Neutrophil (primary cell): ENCODE results near the gene RCSD1.
A peak's percentile ranks its signal among the peaks of the same experiment; 100 is the strongest.

Source experiments
- H3K27ac ChIP-seq: fragments of 200-600 bp; sonication (generic); 2 replicates; pipeline ENCODE4 v1.5.1; 2016; ENCODE audit warnings: mild to moderate bottlenecking, moderate library complexity
- H3K27me3 ChIP-seq: fragments of 200-600 bp; sonication (generic); 2 replicates; pipeline ENCODE4 v1.6.0; 2016; ENCODE audit warnings: mild to moderate bottlenecking
- H3K36me3 ChIP-seq: fragments of 200-600 bp; sonication (generic); 2 replicates; pipeline ENCODE4 v1.5.1; 2017
- H3K4me1 ChIP-seq, 2 experiments: fragments of 200-600 bp in 1 of 2; sonication (generic) in 1 of 2; 1 replicate in 1 of 2; 2 replicates in 1 of 2; pipeline versions ENCODE4 v1.5.1 to v1.6.1; 2013 to 2016; ENCODE audit warnings: low read depth in 1 of 2, low read length in 1 of 2, mild to moderate bottlenecking in 1 of 2, moderate library complexity in 1 of 2; ENCODE audit not compliant: control insufficient read depth in 1 of 2, insufficient read depth in 1 of 2
- H3K4me3 ChIP-seq, 2 experiments: fragments of 200-600 bp in 1 of 2; sonication (generic) in 1 of 2; 1 replicate in 1 of 2; 2 replicates in 1 of 2; pipeline ENCODE4 v1.5.1; 2013 to 2016; ENCODE audit warnings: low read depth in 1 of 2, low read length in 1 of 2, mild to moderate bottlenecking in 1 of 2, moderate library complexity in 1 of 2
- H3K9me3 ChIP-seq: fragments of 200-600 bp; sonication (generic); 2 replicates; pipeline ENCODE4 v1.5.1; 2016
- CTCF ChIP-seq: fragments of 200-600 bp; sonication (generic); IDR thresholded peaks from 2 replicates; pipeline ENCODE4 v1.5.1; 2016; ENCODE audit warnings: antibody characterized with exemption

RCSD1 gene

GRCh38 chr1:167659450-167659849 is 29.4 kb downstream of the RCSD1 start:
- TF ChIP-seq CTCF: no peak
- Histone ChIP-seq H3K4me3 (no peak overlapping the region), H3K27ac (peak overlapping the region; percentile 70), H3K4me1 (peaks cover 46 to 59% of the 10 kb centered on the region in 2 experiments), H3K27me3 (no peaks in the 10 kb centered on the region), H3K9me3 (no peaks in the 10 kb centered on the region), H3K36me3 (peaks cover 43% of the 10 kb centered on the region)

GRCh38 chr1:167659881-167660280 is 29.8 kb downstream of the RCSD1 start:
- Histone ChIP-seq H3K27me3 (no peaks in the 10 kb centered on the region), H3K9me3 (no peaks in the 10 kb centered on the region), H3K27ac (peak overlapping the region; percentile 70), H3K4me1 (peaks cover 42 to 55% of the 10 kb centered on the region in 2 experiments), H3K4me3 (no peak overlapping the region), H3K36me3 (peaks cover 45% of the 10 kb centered on the region)
- no peak for TF ChIP-seq CTCF

- H3K27me3 ChIP-seq: no peaks in the 10 kb centered on the region
- peak overlapping the region; percentile 70 for H3K27ac ChIP-seq
- peaks cover 39 to 44% of the 10 kb centered on the region in 2 experiments for H3K4me1 ChIP-seq
- H3K36me3 ChIP-seq: peaks cover 40% of the 10 kb centered on the region
- no peak overlapping the region for H3K4me3 ChIP-seq
- no peaks in the 10 kb centered on the region for H3K9me3 ChIP-seq
- no peak for TF ChIP-seq CTCF
Measured at GRCh38 chr1:167661527-167662426, 31.7 kb downstream of the RCSD1 start.

- peaks cover 30 to 31% of the 10 kb centered on the region in 2 experiments for H3K4me1 ChIP-seq
- H3K27ac ChIP-seq: peak overlapping the region; percentile 47
- TF ChIP-seq CTCF: no peak
- no peaks in the 10 kb centered on the region for H3K27me3 ChIP-seq
- no peaks in the 10 kb centered on the region for H3K9me3 ChIP-seq
- peaks cover 39% of the 10 kb centered on the region for H3K36me3 ChIP-seq
- no peak overlapping the region for H3K4me3 ChIP-seq
Measured at GRCh38 chr1:167663002-167663772, 33.2 kb downstream of the RCSD1 start.

- no peaks in the 10 kb centered on the region for H3K27me3 ChIP-seq
- H3K4me1 ChIP-seq: peaks cover 29 to 34% of the 10 kb centered on the region in 2 experiments
- no peak overlapping the region for H3K27ac ChIP-seq
- H3K36me3 ChIP-seq: peaks cover 46% of the 10 kb centered on the region
- no peak for TF ChIP-seq CTCF
- no peaks in the 10 kb centered on the region for H3K9me3 ChIP-seq
- H3K4me3 ChIP-seq: no peak overlapping the region
Measured at GRCh38 chr1:167665469-167665868, 35.4 kb downstream of the RCSD1 start.
